ENCODE measurements around the gene HBG1. TPM values are rescaled to one million over a fixed set of nuclear protein-coding genes. Genes with fewer than 3 reads are reported as not detected.

The HBG1 gene
- total and polyA plus RNA-seq, 2 experiments from 2014 or later, result not detected

GRCh38 chr11:5265832-5266231, 16.2 kb upstream of the HBG1 start (continued):
- TF ChIP-seq ZNF462 (CRISPR knock-in tag; IDR thresholded peaks at IDR 0.05) (no peak), EZH2 (IDR thresholded peaks at IDR 0.05; ENCODE audit: low read depth, unreplicated experiment) (no peak), EZH2phosphoT487 (IDR thresholded peaks at IDR 0.05; ENCODE audit: unreplicated experiment) (no peak), REST (IDR thresholded peaks at IDR 0.05; ENCODE audit: unreplicated experiment) (no peak), POLR2AphosphoS5 (IDR thresholded peaks at IDR 0.05; ENCODE audit: low read depth) (no peak)

Measured in GM23338 (cell line).